Calu3 (cell line): Measurements from ENCODE around the gene ZNF532. TPM values are rescaled to one million over a fixed set of nuclear protein-coding genes. Genes with fewer than 3 reads are reported as not detected.

Experiments
- BruUV-seq: library from RNA; stranded (reverse); fragments of 400-500 nt; replicated peaks from 2 replicates; lab custom pipeline; 2021; lab: Mats Ljungman, UMichigan
- CTCF ChIA-PET: fragments of 300-600 bp; sonication (Branson Sonifier 250); formaldehyde crosslinking; loops from one replicate; lab custom pipeline; 2022; ENCODE audit warnings: antibody characterized with exemption; lab: Charles Lee
- DNase-seq: peaks from one replicate; pipeline ENCODE4 v3.0.0; 2022
- H3K27ac Mint-ChIP-seq: one replicate; pipeline ENCODE4 v1.8.0; 2022; ENCODE audit warnings: mixed read lengths; ENCODE audit not compliant: unreplicated experiment
- H3K27me3 Mint-ChIP-seq: one replicate; pipeline ENCODE4 v1.8.0; 2022; ENCODE audit warnings: mixed read lengths; ENCODE audit not compliant: unreplicated experiment
- H3K36me3 Mint-ChIP-seq: one replicate; pipeline ENCODE4 v1.8.0; 2022; ENCODE audit warnings: mild to moderate bottlenecking, moderate library complexity, mixed read lengths; ENCODE audit not compliant: insufficient read depth, unreplicated experiment
- H3K4me1 Mint-ChIP-seq: one replicate; pipeline ENCODE4 v1.8.0; 2022; ENCODE audit warnings: mild to moderate bottlenecking, low read depth, mixed read lengths; ENCODE audit not compliant: unreplicated experiment
- H3K4me3 Mint-ChIP-seq: one replicate; pipeline ENCODE4 v1.8.0; 2022; ENCODE audit warnings: mild to moderate bottlenecking, low read depth, moderate library complexity, mixed read lengths; ENCODE audit not compliant: unreplicated experiment
- H3K9me3 Mint-ChIP-seq: one replicate; pipeline ENCODE4 v1.8.0; 2022; ENCODE audit warnings: low read depth, mixed read lengths; ENCODE audit not compliant: unreplicated experiment
- intact Hi-C: fragments of 100-400 bp; cut with micrococcal nuclease; formaldehyde crosslinking; loops from one replicate; pipeline ENCODE4 v1.10.0; 2022; ENCODE audit not compliant: unreplicated experiment
- total RNA-seq: library from RNA; stranded (reverse); gene quantifications from 2 replicates; pipeline ENCODE4 v1.2.3, GENCODE V29; 2022
- TF ChIP-seq, protein P1 (sequence below): fragments of 200-600 bp; IDR thresholded peaks from one replicate; pipeline ENCODE4 v1.8.0; 2022; ENCODE audit warnings: antibody characterized with exemption; ENCODE audit not compliant: unreplicated experiment

ZNF532 gene
- total RNA-seq, 1 experiment from 2014 or later = 150 TPM

DNA sequence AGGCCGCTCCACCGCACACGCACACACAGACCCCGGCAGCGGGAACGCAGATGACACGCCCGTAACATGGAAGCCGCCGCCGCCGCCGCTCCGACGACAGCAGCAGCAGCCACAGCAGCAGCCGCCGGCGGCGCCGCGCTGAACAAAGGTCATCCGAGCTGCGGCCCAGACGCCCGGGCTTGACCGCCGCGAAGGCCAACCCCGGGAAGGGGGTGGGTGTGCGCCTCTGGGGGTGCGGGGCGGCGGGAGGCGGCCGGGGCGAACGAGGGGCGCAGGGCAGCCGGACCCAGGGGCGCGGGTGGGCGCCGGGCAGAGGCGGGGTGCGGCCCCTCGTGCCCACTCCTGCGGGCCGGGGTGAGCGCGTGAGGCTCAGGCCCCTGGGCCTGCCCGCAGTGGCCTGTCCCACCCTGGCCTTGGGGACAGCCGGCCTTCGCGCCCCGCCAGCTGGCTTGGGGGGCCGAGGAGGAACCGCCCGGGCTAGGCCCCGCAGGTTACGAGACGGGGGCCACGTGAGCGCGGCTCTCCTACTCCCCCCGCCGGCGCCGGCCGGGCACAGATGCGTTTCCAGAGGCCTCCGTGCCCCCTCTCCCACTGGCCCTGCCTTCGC lies 1.0 kb upstream of the ZNF532 start:
- DNase-seq = peak; percentile 61
- Mint-ChIP-seq H3K27me3 (no peaks in the 10 kb centered on the region), H3K4me3 (peak overlapping the region; percentile 73), H3K4me1 (peaks cover 76% of the 10 kb centered on the region), H3K9me3 (peaks cover 3% of the 10 kb centered on the region), H3K36me3 (peaks cover 68% of the 10 kb centered on the region), H3K27ac (peak overlapping the region; percentile 98)
- BruUV-seq = no TSS peak
- TF ChIP-seq, protein P1, sequence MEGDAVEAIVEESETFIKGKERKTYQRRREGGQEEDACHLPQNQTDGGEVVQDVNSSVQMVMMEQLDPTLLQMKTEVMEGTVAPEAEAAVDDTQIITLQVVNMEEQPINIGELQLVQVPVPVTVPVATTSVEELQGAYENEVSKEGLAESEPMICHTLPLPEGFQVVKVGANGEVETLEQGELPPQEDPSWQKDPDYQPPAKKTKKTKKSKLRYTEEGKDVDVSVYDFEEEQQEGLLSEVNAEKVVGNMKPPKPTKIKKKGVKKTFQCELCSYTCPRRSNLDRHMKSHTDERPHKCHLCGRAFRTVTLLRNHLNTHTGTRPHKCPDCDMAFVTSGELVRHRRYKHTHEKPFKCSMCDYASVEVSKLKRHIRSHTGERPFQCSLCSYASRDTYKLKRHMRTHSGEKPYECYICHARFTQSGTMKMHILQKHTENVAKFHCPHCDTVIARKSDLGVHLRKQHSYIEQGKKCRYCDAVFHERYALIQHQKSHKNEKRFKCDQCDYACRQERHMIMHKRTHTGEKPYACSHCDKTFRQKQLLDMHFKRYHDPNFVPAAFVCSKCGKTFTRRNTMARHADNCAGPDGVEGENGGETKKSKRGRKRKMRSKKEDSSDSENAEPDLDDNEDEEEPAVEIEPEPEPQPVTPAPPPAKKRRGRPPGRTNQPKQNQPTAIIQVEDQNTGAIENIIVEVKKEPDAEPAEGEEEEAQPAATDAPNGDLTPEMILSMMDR = no peak
- CTCF ChIA-PET = interaction anchor here (1.0 to 1.1 kb wide), 2 partner anchors 193 to 205 kb away, joined by 3 read pairs; no protein-coding TSS in a partner anchor
- intact Hi-C loops = loop anchor here (10.0 kb wide), 1 partner anchor 201 kb away; no protein-coding TSS in a partner anchor

DNA sequence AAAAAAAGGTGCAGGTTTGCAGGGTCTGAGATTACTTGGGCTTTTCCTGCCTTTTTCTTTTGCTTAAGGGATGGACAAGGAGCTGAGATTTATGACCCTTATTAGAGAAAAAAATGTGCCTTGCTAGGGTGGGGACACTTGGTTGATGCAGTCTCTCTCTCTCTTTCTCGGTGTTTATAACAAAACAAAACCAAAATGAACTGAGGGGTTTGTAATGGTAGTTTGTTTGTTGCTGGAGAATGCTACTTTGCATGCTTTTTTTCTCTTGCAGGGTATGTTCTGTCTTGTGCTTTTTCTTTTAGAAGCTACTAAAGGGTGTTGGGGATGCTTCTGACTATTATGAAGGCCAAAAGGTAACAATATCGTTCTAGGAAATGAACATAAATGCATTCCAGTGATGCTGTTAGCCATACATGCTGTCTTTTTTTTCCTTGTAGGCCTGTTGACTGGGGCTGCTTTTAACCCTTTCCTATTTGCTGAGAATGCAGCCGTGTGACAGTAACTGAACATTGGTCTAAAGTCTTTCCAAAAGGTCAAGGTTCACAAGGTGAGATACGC lies 435 bp downstream of the ZNF532 start:
- H3K4me3 Mint-ChIP-seq = peak overlapping the region; percentile 73
- H3K36me3 Mint-ChIP-seq = peaks cover 81% of the 10 kb centered on the region
- intact Hi-C loops = loop anchor here (10.0 kb wide), 1 partner anchor 200 kb away; no protein-coding TSS in a partner anchor
- peaks cover 3% of the 10 kb centered on the region for H3K9me3 Mint-ChIP-seq
- DNase-seq = no peak
- H3K4me1 Mint-ChIP-seq = peaks cover 65% of the 10 kb centered on the region
- peak overlapping the region; percentile 71 for H3K27ac Mint-ChIP-seq
- H3K27me3 Mint-ChIP-seq = no peaks in the 10 kb centered on the region
- TF ChIP-seq, protein P1 = no peak
- BruUV-seq = no TSS peak
- CTCF ChIA-PET = interaction anchor here (0.7 to 1.3 kb wide), 7 partner anchors 50 to 319 kb away, joined by 3 to 7 read pairs (median 3); no protein-coding TSS in a partner anchor

DNA sequence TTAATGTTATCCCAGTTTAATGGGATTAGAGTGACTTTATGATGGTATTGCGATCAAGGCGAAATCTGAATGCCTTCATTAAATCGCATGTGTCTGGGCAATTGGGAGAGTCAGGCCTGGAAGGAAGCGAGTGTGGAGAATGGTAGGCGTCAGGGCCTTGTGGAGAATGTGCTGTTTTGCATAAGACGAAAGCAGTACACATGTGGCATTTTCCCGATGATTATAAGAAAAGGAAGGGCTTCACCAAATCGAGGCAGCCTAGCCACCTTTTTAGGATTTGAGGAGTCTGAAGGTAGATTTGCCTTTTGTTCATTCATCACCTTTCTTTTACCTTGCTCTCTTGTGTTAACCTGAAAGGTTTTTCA lies 1.0 kb downstream of the ZNF532 start:
- TF ChIP-seq, protein P1 = no peak
- Mint-ChIP-seq H3K9me3 (peaks cover 3% of the 10 kb centered on the region), H3K36me3 (peaks cover 79% of the 10 kb centered on the region), H3K4me1 (peaks cover 65% of the 10 kb centered on the region), H3K27me3 (no peaks in the 10 kb centered on the region), H3K27ac (peak overlapping the region; percentile 71), H3K4me3 (peak overlapping the region; percentile 73)
- CTCF ChIA-PET = no interaction called here
- no TSS peak for BruUV-seq
- DNase-seq = no peak
- intact Hi-C loops = loop anchor here (1.0 to 10.0 kb wide), 2 partner anchors 80 to 199 kb away; no protein-coding TSS in a partner anchor

DNA sequence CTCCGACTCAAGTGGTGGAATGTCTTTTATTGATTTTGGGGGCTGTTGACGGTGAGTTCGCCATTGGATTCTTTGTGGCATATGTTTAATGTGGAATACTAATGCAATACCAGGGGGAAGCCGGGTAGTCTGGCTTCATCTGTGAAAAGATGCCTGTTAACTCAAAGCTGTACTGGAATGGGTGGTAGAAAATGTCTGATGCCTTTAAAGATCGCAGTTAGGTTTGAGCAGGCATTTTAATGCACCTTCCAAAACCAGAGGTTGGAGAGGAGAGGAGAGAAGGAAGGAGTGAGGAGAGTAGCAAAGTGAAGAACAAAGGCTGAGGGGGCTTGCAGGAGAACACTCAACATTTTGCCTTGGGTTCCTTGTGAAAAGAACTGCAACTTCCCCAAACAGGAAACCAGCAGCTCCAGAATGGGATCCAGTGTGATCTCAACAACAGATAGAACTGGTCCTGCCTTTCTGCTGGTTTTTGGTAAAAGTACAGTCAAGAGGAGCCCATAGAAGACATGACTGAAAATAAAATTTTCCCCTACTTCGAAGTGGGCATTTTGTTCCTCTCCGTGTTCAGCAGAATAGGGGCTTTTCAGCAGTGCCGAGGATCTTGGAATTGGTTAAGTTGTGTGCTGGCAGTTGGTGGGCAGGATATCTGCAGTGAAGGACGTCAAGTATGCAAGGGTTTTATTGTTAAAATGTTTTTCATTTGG lies 1.5 kb downstream of the ZNF532 start:
- intact Hi-C loops = loop anchor here (1.0 to 10.0 kb wide), 2 partner anchors 81 to 199 kb away; no protein-coding TSS in a partner anchor
- no TSS peak for BruUV-seq
- H3K27ac Mint-ChIP-seq = peak overlapping the region; percentile 71
- H3K27me3 Mint-ChIP-seq = no peaks in the 10 kb centered on the region
- peaks cover 74% of the 10 kb centered on the region for H3K36me3 Mint-ChIP-seq
- peak overlapping the region; percentile 73 for H3K4me3 Mint-ChIP-seq
- H3K4me1 Mint-ChIP-seq = peaks cover 65% of the 10 kb centered on the region
- TF ChIP-seq, protein P1 = no peak
- CTCF ChIA-PET = no interaction called here
- H3K9me3 Mint-ChIP-seq = peaks cover 3% of the 10 kb centered on the region
- DNase-seq = no peak
